GM12878 (cell line): ENCODE data around the gene RBM12. TPM values are rescaled to one million over a fixed set of nuclear protein-coding genes. Genes with fewer than 3 reads are reported as not detected.

ENCODE experiments used
- ATAC-seq: fragments of 200-7000 bp; cut with Tn5 transposase; 3 replicates; pipeline ENCODE4 v1.9.1; 2020; ENCODE audit warnings: mild to moderate bottlenecking, moderate library complexity
- Bru-seq: library from RNA; stranded (reverse); fragments of 400-500 nt; gene quantifications from one replicate; lab custom pipeline; 2021; lab: Mats Ljungman, UMichigan
- BruChase-seq, 2 experiments: library from RNA; stranded (reverse); fragments of 400-500 nt; gene quantifications; one replicate each; lab custom pipeline; 2021; lab: Mats Ljungman, UMichigan
- BruUV-seq: library from RNA; stranded (reverse); fragments of 400-500 nt; replicated peaks from 2 replicates; lab custom pipeline; 2021; lab: Mats Ljungman, UMichigan
- CTCF ChIA-PET: fragments of 300-600 bp; sonication (Branson Sonifier 250); formaldehyde crosslinking; extraction: SDS; loops from one replicate; lab custom pipeline; 2021; ENCODE audit warnings: inconsistent platforms; lab: Yijun Ruan, JAX
- POLR2A ChIA-PET: fragments of 350-600 bp; formaldehyde crosslinking; extraction: SDS; loops from one replicate; lab custom pipeline; 2021; ENCODE audit warnings: inconsistent platforms; lab: Charles Lee
- RAD21 ChIA-PET: fragments of 300-600 bp; sonication (Branson Sonifier 250); formaldehyde crosslinking; loops from one replicate; lab custom pipeline; 2023; ENCODE audit warnings: antibody characterized with exemption; ENCODE audit not compliant: unreplicated experiment; lab: Charles Lee
- SMC1A ChIA-PET: fragments of 300-600 bp; sonication (Branson Sonifier 250); formaldehyde crosslinking; loops from one replicate; lab custom pipeline; 2023; ENCODE audit not compliant: unreplicated experiment, uncharacterized antibody; lab: Charles Lee
- DNase-seq: peaks from one replicate; pipeline ENCODE4 v3.0.0-alpha.2; 2011; ENCODE audit warnings: low read depth, low spot score
- FAIRE-seq: peaks from 3 replicates; lab custom pipeline; 2011; peaks lifted over from hg19 to GRCh38; lab: Jason Lieb, UNC
- H2AFZ ChIP-seq: 2 replicates; pipeline ENCODE4 v1.6.0; 2011; ENCODE audit warnings: low read depth, low read length, control low read depth; ENCODE audit not compliant: control insufficient read depth
- H3K27ac ChIP-seq: 2 replicates; pipeline ENCODE4 v1.5.1; 2011; ENCODE audit warnings: control low read depth; ENCODE audit not compliant: control insufficient read depth, insufficient read depth
- H3K27me3 ChIP-seq, 2 experiments: replicated peaks in 1 of 2; 2 replicates each; pipeline versions ENCODE4 v1.6.0 to v1.6.1; 2011; ENCODE audit warnings: low read length in 1 of 2; ENCODE audit not compliant: control insufficient read depth in 2 of 2, insufficient read depth in 2 of 2
- H3K36me3 ChIP-seq, 2 experiments: 2 replicates each; pipeline ENCODE4 v1.5.1; 2011; ENCODE audit warnings: low read length in 1 of 2; ENCODE audit not compliant: control insufficient read depth in 2 of 2, insufficient read depth in 2 of 2
- H3K4me1 ChIP-seq: 2 replicates; pipeline ENCODE4 v1.6.1; 2011; ENCODE audit warnings: mild to moderate bottlenecking, low read length, moderate library complexity, mixed read lengths; ENCODE audit not compliant: control insufficient read depth, insufficient read depth
- H3K4me2 ChIP-seq: 2 replicates; pipeline ENCODE4 v1.6.0; 2011; ENCODE audit warnings: control low read depth; ENCODE audit not compliant: control insufficient read depth, insufficient read depth
- H3K4me3 ChIP-seq: fragments of 200-600 bp; sonication (generic); 2 replicates; pipeline ENCODE4 v1.5.1; 2016
- H3K79me2 ChIP-seq: 2 replicates; pipeline ENCODE4 v1.6.0; 2011; ENCODE audit warnings: low read length; ENCODE audit not compliant: control insufficient read depth, insufficient read depth
- H3K9ac ChIP-seq: 2 replicates; pipeline ENCODE4 v1.8.0; 2011; ENCODE audit warnings: low read length, control low read depth, mixed read lengths; ENCODE audit not compliant: control insufficient read depth, insufficient read depth
- H3K9me3 ChIP-seq: replicated peaks from 3 replicates; pipeline ENCODE4 v1.5.1; 2011; ENCODE audit warnings: mild to moderate bottlenecking, low read length; ENCODE audit not compliant: control insufficient read depth, insufficient read depth
- H4K20me1 ChIP-seq: 2 replicates; pipeline ENCODE4 v1.6.0; 2011; ENCODE audit not compliant: control insufficient read depth, insufficient read depth
- CBX3 ChIP-seq: fragments of 200-600 bp; sonication (generic); IDR thresholded peaks from 2 replicates; pipeline ENCODE4 v1.6.1; 2016; ENCODE audit warnings: low read depth, borderline replicate concordance
- CREB1 ChIP-seq: IDR thresholded peaks from 2 replicates; pipeline ENCODE4 v1.6.1; 2012; ENCODE audit warnings: low read depth, mild to moderate bottlenecking, inconsistent platforms
- CREM ChIP-seq: IDR thresholded peaks from 2 replicates; pipeline ENCODE4 v1.6.1; 2014; ENCODE audit warnings: antibody characterized with exemption, low read depth
- EGR1 ChIP-seq, 2 experiments: IDR thresholded peaks; 1 replicate in 1 of 2; 2 replicates in 1 of 2; pipeline ENCODE4 v1.6.1; 2011 to 2012; ENCODE audit warnings: low read depth in 2 of 2, low read length in 2 of 2, borderline replicate concordance in 1 of 2, mild to moderate bottlenecking in 1 of 2, moderate library complexity in 1 of 2
- HDGF ChIP-seq: fragments of 450-650 bp; IDR thresholded peaks from 2 replicates; pipeline ENCODE4 v1.6.1; 2016; ENCODE audit warnings: antibody characterized with exemption
- IRF4 ChIP-seq: IDR thresholded peaks from 2 replicates; pipeline ENCODE4 v1.6.1; 2011; ENCODE audit warnings: low read depth, low read length
- NFYB ChIP-seq: IDR thresholded peaks from 2 replicates; pipeline ENCODE4 v1.6.1; 2011; ENCODE audit warnings: low read depth, mild to moderate bottlenecking, low read length, improper control_type of control experiment, moderate library complexity; ENCODE audit not compliant: insufficient read depth
- NR2C1 ChIP-seq: fragments of 450-650 bp; IDR thresholded peaks from 2 replicates; pipeline ENCODE4 v1.6.1; 2017; ENCODE audit warnings: antibody characterized with exemption, mild to moderate bottlenecking, moderate library complexity
- RBBP5 ChIP-seq: fragments of 200-600 bp; sonication (generic); conservative IDR thresholded peaks from 2 replicates; pipeline ENCODE4 v1.6.1; 2016
- RELA ChIP-seq: fragments of 450-650 bp; IDR thresholded peaks from 2 replicates; pipeline ENCODE4 v1.8.0; 2014; ENCODE audit warnings: borderline replicate concordance; ENCODE audit not compliant: partially characterized antibody
- WGBS: methylation state at CpG from one replicate; pipeline ENCODE4 v1.1.6; 2016; ENCODE audit warnings: low lambda C conversion rate; ENCODE audit not compliant: insufficient replicate concordance, insufficient coverage; ENCODE audit errors: missing lambda C conversion rate; 5-methylcytosine and 5-hydroxymethylcytosine counted together
- in situ Hi-C: fragments of 300-500 bp; cut with MboI; formaldehyde crosslinking; loops from 9 replicates; pipeline ENCODE4 v1.14.3; 2018; ENCODE audit warnings: mixed read lengths
- intact Hi-C: fragments of 100-400 bp; cut with micrococcal nuclease; formaldehyde crosslinking; loops from one replicate; pipeline ENCODE4 v1.14.2; 2022; ENCODE audit not compliant: unreplicated experiment
- long read RNA-seq, 2 experiments: library from polyadenylated mRNA; unstranded; transcript quantifications; one replicate each; pipeline ENCODE4 v2.0.0, GENCODE V29; 2019 to 2020
- polyA minus RNA-seq, 3 experiments: library from RNA; depleted of rRNA, polyadenylated mRNA; stranded (reverse); fragments of >200 nt; gene quantifications; 2 replicates each; pipeline ENCODE4 v1.2.3, GENCODE V29; 2011
- polyA plus RNA-seq, 11 experiments: library from polyadenylated mRNA; depleted of rRNA in 4 of 11; unstranded in 6 of 11; stranded (reverse) in 5 of 11; fragments of >200 nt; fragmentation: Nextera tagmentation in 4 of 11; fragmentation: Illumina TruSeq in 1 of 11; extraction: Ambion mirVana in 4 of 11; extraction: Trizol in 1 of 11; gene quantifications; 1 replicate in 1 of 11; 2 replicates in 10 of 11; pipeline versions ENCODE4 v1.2.1 to v1.2.3, GENCODE V29; 2011 to 2016; ENCODE audit warnings: inconsistent platforms in 2 of 11, missing spikeins in 2 of 11, low read depth in 1 of 11
- total RNA-seq, 4 experiments: library from RNA; depleted of rRNA in 3 of 4; stranded (reverse); fragments of >200 nt in 3 of 4; fragmentation: Illumina TruSeq in 1 of 4; extraction: Trizol in 1 of 4; gene quantifications; 2 replicates each; pipeline versions ENCODE4 v1.2.1 to v1.2.3, GENCODE V29; 2013 to 2021
- TF ChIP-seq, protein P1 (sequence below): fragments of 450-650 bp; IDR thresholded peaks from 2 replicates; pipeline ENCODE4 v1.6.1; 2017; ENCODE audit warnings: mild to moderate bottlenecking, low read depth, inconsistent platforms; ENCODE audit not compliant: poor library complexity, severe bottlenecking
- TF ChIP-seq, protein P2 (sequence below): IDR thresholded peaks from 2 replicates; pipeline ENCODE4 v1.6.1; 2011; ENCODE audit warnings: low read depth, mild to moderate bottlenecking, low read length, moderate library complexity, borderline replicate concordance; ENCODE audit errors: extremely low read depth

RBM12 gene, protein sequence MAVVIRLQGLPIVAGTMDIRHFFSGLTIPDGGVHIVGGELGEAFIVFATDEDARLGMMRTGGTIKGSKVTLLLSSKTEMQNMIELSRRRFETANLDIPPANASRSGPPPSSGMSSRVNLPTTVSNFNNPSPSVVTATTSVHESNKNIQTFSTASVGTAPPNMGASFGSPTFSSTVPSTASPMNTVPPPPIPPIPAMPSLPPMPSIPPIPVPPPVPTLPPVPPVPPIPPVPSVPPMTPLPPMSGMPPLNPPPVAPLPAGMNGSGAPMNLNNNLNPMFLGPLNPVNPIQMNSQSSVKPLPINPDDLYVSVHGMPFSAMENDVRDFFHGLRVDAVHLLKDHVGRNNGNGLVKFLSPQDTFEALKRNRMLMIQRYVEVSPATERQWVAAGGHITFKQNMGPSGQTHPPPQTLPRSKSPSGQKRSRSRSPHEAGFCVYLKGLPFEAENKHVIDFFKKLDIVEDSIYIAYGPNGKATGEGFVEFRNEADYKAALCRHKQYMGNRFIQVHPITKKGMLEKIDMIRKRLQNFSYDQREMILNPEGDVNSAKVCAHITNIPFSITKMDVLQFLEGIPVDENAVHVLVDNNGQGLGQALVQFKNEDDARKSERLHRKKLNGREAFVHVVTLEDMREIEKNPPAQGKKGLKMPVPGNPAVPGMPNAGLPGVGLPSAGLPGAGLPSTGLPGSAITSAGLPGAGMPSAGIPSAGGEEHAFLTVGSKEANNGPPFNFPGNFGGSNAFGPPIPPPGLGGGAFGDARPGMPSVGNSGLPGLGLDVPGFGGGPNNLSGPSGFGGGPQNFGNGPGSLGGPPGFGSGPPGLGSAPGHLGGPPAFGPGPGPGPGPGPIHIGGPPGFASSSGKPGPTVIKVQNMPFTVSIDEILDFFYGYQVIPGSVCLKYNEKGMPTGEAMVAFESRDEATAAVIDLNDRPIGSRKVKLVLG
- total RNA-seq (2013; cell fraction: nucleolus; rRNA removed) = 119 and 124 TPM in 2 replicates
- 42.4 and 51.4 TPM in 2 replicates for total RNA-seq (2014; rRNA removed)
- total RNA-seq (2014; rRNA removed; fragmentation: Illumina TruSeq; extraction: Trizol) = 61.5 and 68.4 TPM in 2 replicates
- total RNA-seq (2021) = 119 and 126 TPM in 2 replicates
- polyA plus RNA-seq (2011; ENCODE audit: low read depth) = 24.1 TPM
- polyA plus RNA-seq (2011; rRNA removed) = 142 and 153 TPM in 2 replicates
- polyA plus RNA-seq (2011; cell fraction: cytosol; rRNA removed) = 123 and 124 TPM in 2 replicates
- polyA plus RNA-seq (2011; cell fraction: nucleus; rRNA removed) = 91.3 and 119 TPM in 2 replicates
- polyA plus RNA-seq (2012) = 34.4 and 39.2 TPM in 2 replicates
- polyA plus RNA-seq (2014; fragmentation: Illumina TruSeq; extraction: Trizol) = 136 and 144 TPM in 2 replicates
- polyA plus RNA-seq (2014; fragmentation: Nextera tagmentation; extraction: Ambion mirVana) = 10 to 100 TPM in 1 of 2 experiments, 1 to 10 TPM in 1; 4.7 to 11.4 TPM
- polyA plus RNA-seq (2014; rRNA removed) = 61.5 and 70.9 TPM in 2 replicates
- 10 to 100 TPM; 46.6 to 48.6 TPM for polyA plus RNA-seq (2016; fragmentation: Nextera tagmentation; extraction: Ambion mirVana)
- polyA minus RNA-seq (2011; rRNA and poly(A)+ RNA removed) = 217 and 230 TPM in 2 replicates
- 22.3 and 47.3 TPM in 2 replicates for polyA minus RNA-seq (2011; cell fraction: cytosol; rRNA and poly(A)+ RNA removed)
- 25.1 and 56.5 TPM in 2 replicates for polyA minus RNA-seq (2011; cell fraction: nucleus; rRNA and poly(A)+ RNA removed)
- Bru-seq, nascent RNA = percentile 97 among the genes with signal in this experiment
- percentile 99 among the genes with signal in this experiment for BruChase-seq, experiment 1, labeled RNA remaining after a 6-hour chase
- BruChase-seq, experiment 2, labeled RNA remaining after a 2-hour chase = percentile 99 among the genes with signal in this experiment
- long read RNA-seq, experiment 1, full-length matches to known transcripts = 7 of 16 reads
- long read RNA-seq, experiment 1, partial matches to known transcripts = 1 of 16 reads
- long read RNA-seq, experiment 1, other reads (novel, unspliced or antisense) = 8 of 16 reads
- long read RNA-seq, experiment 2, partial matches to known transcripts = 0 of 55 reads
- long read RNA-seq, experiment 2, other reads (novel, unspliced or antisense) = 55 of 55 reads

DNA sequence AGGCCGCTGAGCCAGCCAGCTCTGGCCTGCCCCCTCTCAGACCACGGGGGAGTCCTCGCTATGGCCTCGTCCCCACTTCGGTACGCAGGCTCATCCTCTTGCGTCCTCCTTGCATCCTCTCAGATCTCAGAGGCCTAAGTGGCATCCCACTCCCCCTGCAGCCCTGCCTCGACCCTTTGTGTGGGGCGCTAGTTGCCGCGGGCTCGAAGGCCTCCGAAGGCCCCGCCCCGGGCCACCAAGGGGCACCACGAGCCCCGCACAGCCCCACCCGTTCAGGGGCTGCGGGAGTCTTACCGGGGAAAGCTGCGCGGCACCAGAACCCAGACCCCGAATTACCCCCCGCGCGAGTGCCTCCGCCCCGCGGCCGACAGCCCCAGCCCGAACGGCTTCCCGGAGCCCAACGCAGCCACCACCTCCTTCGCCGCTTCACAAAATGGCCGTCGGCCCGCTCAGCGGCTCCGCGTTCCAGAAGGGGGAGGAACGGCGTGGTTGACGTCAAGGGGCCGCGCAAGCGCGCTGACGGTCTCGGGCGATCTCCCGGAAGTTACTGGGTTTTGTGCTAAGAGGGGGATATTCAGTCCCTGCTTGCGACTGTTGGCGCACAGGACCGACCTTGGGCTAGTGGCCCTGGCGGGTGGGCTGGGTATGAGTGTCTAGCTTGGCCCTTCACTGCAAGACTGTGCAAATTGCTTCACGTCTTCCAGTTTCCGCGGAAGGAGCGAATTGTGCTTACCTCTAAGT lies at the start of gene RBM12, which contains the start of gene CPNE1:
RBM12 (minus strand) TSS at position 435 of the 741 bp plus-strand sequence. CDS start 9,578 bp downstream, outside the sequence.
CPNE1 (minus strand) TSS at position 435 of the 741 bp plus-strand sequence. CDS start 31,977 bp downstream, outside the sequence.
- FAIRE-seq (peak; percentile 86), DNase-seq (peak; percentile 79), ATAC-seq (peak; percentile 87)
- Histone ChIP-seq H4K20me1 (peaks cover 10% of the 10 kb centered on the region), H3K4me1 (peaks cover 10% of the 10 kb centered on the region), H3K79me2 (peaks cover 54% of the 10 kb centered on the region), H2AFZ (peak within 1 kb of the TSS; percentile 94), H3K4me3 (peak within 1 kb of the TSS; percentile 87), H3K27ac (peak within 1 kb of the TSS; percentile 87), H3K9ac (peak within 1 kb of the TSS; percentile 87), H3K27me3 (no peaks in the 10 kb centered on the region), H3K36me3 (peaks cover 0 to 8% of the 10 kb centered on the region in 2 experiments; a peak in 1 of 4 replicates), H3K9me3 (no peaks in the 10 kb centered on the region), H3K4me2 (peak within 1 kb of the TSS; percentile 98)
- CTCF ChIA-PET = interaction anchor here (0.7 to 2.5 kb wide), 3 partner anchors 46 to 78 kb away, joined by 3 to 9 read pairs (median 3); no protein-coding TSS in a partner anchor
- no TSS peak for BruUV-seq
- in situ Hi-C loops = no loop called here
- RAD21 ChIA-PET = interaction anchor here (0.7 to 4.5 kb wide), 4 partner anchors 46 to 640 kb away, joined by 3 to 29 read pairs (median 6); partner anchors contain the start of genes RBM39 and SPAG4
- POLR2A ChIA-PET = interaction anchor here (0.6 to 2.9 kb wide), 7 partner anchors 47 to 290 kb away, joined by 3 to 24 read pairs (median 7); partner anchors contain the start of genes RBM39, SCAND1 and SPAG4
- SMC1A ChIA-PET = interaction anchor here (0.8 to 4.8 kb wide), 4 partner anchors 23 to 123 kb away, joined by 3 to 28 read pairs (median 4); partner anchors contain the start of gene ERGIC3
- WGBS = under 1% methylated on average over 51 of the region's 61 CpGs
- intact Hi-C loops = loop anchor here (2.0 kb wide), 2 partner anchors 46 to 78 kb away; partner anchors contain the start of gene RBM39
- TF ChIP-seq EGR1 (IDR thresholded peaks at IDR 0.05; ENCODE audit: borderline replicate concordance in 1 of 2, low read depth in 2 of 2, low read length in 2 of 2) (no peak), CREM (peak; percentile 89), NR2C1 (no peak), NFYB (no peak), RBBP5 (no peak), RELA (no peak), HDGF (no peak), CREB1 (peak; percentile 89), IRF4 (no peak), CBX3 (no peak)
- TF ChIP-seq, protein P1, sequence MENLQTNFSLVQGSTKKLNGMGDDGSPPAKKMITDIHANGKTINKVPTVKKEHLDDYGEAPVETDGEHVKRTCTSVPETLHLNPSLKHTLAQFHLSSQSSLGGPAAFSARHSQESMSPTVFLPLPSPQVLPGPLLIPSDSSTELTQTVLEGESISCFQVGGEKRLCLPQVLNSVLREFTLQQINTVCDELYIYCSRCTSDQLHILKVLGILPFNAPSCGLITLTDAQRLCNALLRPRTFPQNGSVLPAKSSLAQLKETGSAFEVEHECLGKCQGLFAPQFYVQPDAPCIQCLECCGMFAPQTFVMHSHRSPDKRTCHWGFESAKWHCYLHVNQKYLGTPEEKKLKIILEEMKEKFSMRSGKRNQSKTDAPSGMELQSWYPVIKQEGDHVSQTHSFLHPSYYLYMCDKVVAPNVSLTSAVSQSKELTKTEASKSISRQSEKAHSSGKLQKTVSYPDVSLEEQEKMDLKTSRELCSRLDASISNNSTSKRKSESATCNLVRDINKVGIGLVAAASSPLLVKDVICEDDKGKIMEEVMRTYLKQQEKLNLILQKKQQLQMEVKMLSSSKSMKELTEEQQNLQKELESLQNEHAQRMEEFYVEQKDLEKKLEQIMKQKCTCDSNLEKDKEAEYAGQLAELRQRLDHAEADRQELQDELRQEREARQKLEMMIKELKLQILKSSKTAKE = no peak
- TF ChIP-seq, protein P2, sequence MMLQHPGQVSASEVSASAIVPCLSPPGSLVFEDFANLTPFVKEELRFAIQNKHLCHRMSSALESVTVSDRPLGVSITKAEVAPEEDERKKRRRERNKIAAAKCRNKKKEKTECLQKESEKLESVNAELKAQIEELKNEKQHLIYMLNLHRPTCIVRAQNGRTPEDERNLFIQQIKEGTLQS = no peak
